ENCODE measurements around the gene MAD1L1. TPM values are rescaled to one million over a fixed set of nuclear protein-coding genes. Genes with fewer than 3 reads are reported as not detected.

The MAD1L1 gene
- total RNA-seq, 1 experiment from 2014 or later: 38.5 TPM

- TF ChIP-seq ZBTB33 (IDR thresholded peaks at IDR 0.05; ENCODE audit: extremely low read depth, insufficient replicate concordance, low read length): no peak
- no peak for TF ChIP-seq EZH2phosphoT487 (IDR thresholded peaks at IDR 0.05; ENCODE audit: borderline replicate concordance)
- no peak for TF ChIP-seq TCF7L2 (IDR thresholded peaks at IDR 0.05; ENCODE audit: borderline replicate concordance, extremely low read depth, insufficient read depth, insufficient read length)
- TF ChIP-seq ZFX (IDR thresholded peaks at IDR 0.05): no peak
- no peak for TF ChIP-seq SIN3A (IDR thresholded peaks at IDR 0.05; ENCODE audit: low read depth)
- TF ChIP-seq RAD21 (IDR thresholded peaks at IDR 0.05; ENCODE audit: low read depth): no peak
Measured at GRCh38 chr7:2005786-2006185, 227.0 kb downstream of the MAD1L1 start (continued).

GRCh38 chr7:2004841-2005725, 227.7 kb downstream of the MAD1L1 start:
- Histone ChIP-seq H2AFZ (ENCODE audit: low read depth, low read length, poor library complexity, severe bottlenecking) (no peak overlapping the region), H3K36me3 (ENCODE audit: control insufficient read depth in 1 of 2, insufficient read depth in 2 of 2, low read length in 2 of 2) (no peaks in the 10 kb centered on the region), H3K27ac (ENCODE audit: low read depth, low read length) (no peak overlapping the region), H3K4me2 (ENCODE audit: low read length) (no peak overlapping the region), H3K79me2 (ENCODE audit: insufficient read depth, low read length) (no peaks in the 10 kb centered on the region), H3K9me3 (ENCODE audit: control insufficient read depth in 1 of 2, insufficient read depth in 1 of 2, low read depth in 1 of 2, low read length in 2 of 2) (no peaks in the 10 kb centered on the region), H3K9me2 (ENCODE audit: insufficient read depth) (no peaks in the 10 kb centered on the region), H3K9ac (ENCODE audit: low read length) (no peak overlapping the region), H3K27me3 (ENCODE audit: insufficient read depth, low read length) (no peaks in the 10 kb centered on the region), H3K4me3 (replicated peaks in 1 of 2; ENCODE audit: low read depth in 1 of 2, low read length in 2 of 2) (no peak overlapping the region), H4K20me1 (ENCODE audit: insufficient read depth) (no peaks in the 10 kb centered on the region), H3K4me1 (ENCODE audit: control insufficient read depth in 1 of 2, insufficient read depth in 2 of 2, low read length in 2 of 2) (no peaks in the 10 kb centered on the region)
- BruUV-seq (replicated peaks): no TSS peak
- intact Hi-C loops (cut with micrococcal nuclease): no loop called here
- ChIA-PET CTCF (no interaction called here), RAD21 (ENCODE audit: low non-redundant PET in 1 of 2, low total read pairs in 2 of 2, uncharacterized antibody in 2 of 2, unreplicated experiment in 2 of 2) (no interaction called here), POLR2A (no interaction called here)
- ATAC-seq (no peak), DNase-seq (ENCODE audit: low read depth, low spot score) (no peak)
- no peak for TF ChIP-seq CTCF (IDR thresholded peaks at IDR 0.05 in 2 of 3, conservative IDR thresholded peaks at IDR 0.05 in 1 of 3; ENCODE audit: borderline replicate concordance in 1 of 3, insufficient read depth in 1 of 3, low read depth in 2 of 3, low read length in 2 of 3)
- no peak for TF ChIP-seq FOSL1 (IDR thresholded peaks at IDR 0.05; ENCODE audit: low read depth)
- TF ChIP-seq SRF (IDR thresholded peaks at IDR 0.05; ENCODE audit: low read depth): no peak
- no peak for TF ChIP-seq ZNF274 (IDR thresholded peaks at IDR 0.05; ENCODE audit: low read depth, low read length)
- no peak for TF ChIP-seq EZH2 (IDR thresholded peaks at IDR 0.05)
